Osteocyte (in vitro differentiated cells): ENCODE results near the gene ADAMTSL5. TPM values are rescaled to one million over a fixed set of nuclear protein-coding genes. Genes with fewer than 3 reads are reported as not detected.

ENCODE experiments used
- DNase-seq: peaks from one replicate; pipeline ENCODE4 v3.0.0; 2021; ENCODE audit warnings: mixed read lengths; ENCODE audit not compliant: unreplicated experiment; ENCODE audit errors: extremely low spot score
- H3K27ac Mint-ChIP-seq: one replicate; pipeline ENCODE4 v1.8.0; 2021; ENCODE audit warnings: mild to moderate bottlenecking, mixed read lengths; ENCODE audit not compliant: unreplicated experiment
- H3K27me3 Mint-ChIP-seq: one replicate; pipeline ENCODE4 v1.8.0; 2021; ENCODE audit warnings: mixed read lengths; ENCODE audit not compliant: unreplicated experiment
- H3K36me3 Mint-ChIP-seq: one replicate; pipeline ENCODE4 v1.8.0; 2021; ENCODE audit warnings: mixed read lengths; ENCODE audit not compliant: unreplicated experiment
- H3K4me1 Mint-ChIP-seq: one replicate; pipeline ENCODE4 v1.8.0; 2021; ENCODE audit warnings: mixed read lengths; ENCODE audit not compliant: unreplicated experiment
- H3K4me3 Mint-ChIP-seq: one replicate; pipeline ENCODE4 v1.8.0; 2021; ENCODE audit warnings: mild to moderate bottlenecking, moderate library complexity, mixed read lengths; ENCODE audit not compliant: unreplicated experiment
- H3K9me3 Mint-ChIP-seq: one replicate; pipeline ENCODE4 v1.8.0; 2021; ENCODE audit warnings: mixed read lengths; ENCODE audit not compliant: unreplicated experiment
- total RNA-seq: library from RNA; stranded (reverse); gene quantifications from 2 replicates; pipeline ENCODE4 v1.2.1, GENCODE V29; 2021
- TF ChIP-seq, protein P1 (sequence below): fragments of 200-600 bp; sonication (generic); IDR thresholded peaks from 2 replicates; pipeline ENCODE4 v1.5.0; 2021; ENCODE audit warnings: antibody characterized with exemption, mild to moderate bottlenecking, moderate library complexity

ADAMTSL5 gene
- total RNA-seq, 1 donor from 2014 or later, result 6.4 TPM

- Mint-ChIP-seq H3K27ac (no peak overlapping the region), H3K27me3 (peaks cover 9% of the 10 kb centered on the region), H3K9me3 (no peaks in the 10 kb centered on the region), H3K4me1 (peaks cover 2% of the 10 kb centered on the region), H3K4me3 (no peak overlapping the region), H3K36me3 (no peaks in the 10 kb centered on the region)
- TF ChIP-seq, protein P1, sequence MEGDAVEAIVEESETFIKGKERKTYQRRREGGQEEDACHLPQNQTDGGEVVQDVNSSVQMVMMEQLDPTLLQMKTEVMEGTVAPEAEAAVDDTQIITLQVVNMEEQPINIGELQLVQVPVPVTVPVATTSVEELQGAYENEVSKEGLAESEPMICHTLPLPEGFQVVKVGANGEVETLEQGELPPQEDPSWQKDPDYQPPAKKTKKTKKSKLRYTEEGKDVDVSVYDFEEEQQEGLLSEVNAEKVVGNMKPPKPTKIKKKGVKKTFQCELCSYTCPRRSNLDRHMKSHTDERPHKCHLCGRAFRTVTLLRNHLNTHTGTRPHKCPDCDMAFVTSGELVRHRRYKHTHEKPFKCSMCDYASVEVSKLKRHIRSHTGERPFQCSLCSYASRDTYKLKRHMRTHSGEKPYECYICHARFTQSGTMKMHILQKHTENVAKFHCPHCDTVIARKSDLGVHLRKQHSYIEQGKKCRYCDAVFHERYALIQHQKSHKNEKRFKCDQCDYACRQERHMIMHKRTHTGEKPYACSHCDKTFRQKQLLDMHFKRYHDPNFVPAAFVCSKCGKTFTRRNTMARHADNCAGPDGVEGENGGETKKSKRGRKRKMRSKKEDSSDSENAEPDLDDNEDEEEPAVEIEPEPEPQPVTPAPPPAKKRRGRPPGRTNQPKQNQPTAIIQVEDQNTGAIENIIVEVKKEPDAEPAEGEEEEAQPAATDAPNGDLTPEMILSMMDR, result no peak
- no peak for DNase-seq
Measured at GRCh38 chr19:1518471-1518870, 5.7 kb upstream of the ADAMTSL5 start.

DNA sequence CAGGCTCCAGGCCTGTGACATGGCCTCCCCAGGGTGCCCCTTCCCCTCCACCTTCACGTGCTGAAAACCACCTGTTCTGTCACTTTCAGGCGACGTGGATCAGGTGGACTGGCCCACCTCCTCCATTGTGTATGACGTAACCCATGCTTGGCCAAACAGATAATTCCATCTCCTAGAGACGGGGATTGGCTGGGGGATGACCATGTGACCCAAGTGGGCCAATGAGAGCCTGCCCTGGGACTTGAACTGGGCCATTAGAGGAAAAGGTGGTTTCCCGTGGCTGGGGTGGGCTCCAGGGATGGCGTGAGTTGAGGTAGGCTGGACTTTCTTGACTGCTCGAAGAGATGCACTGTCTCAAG, 3.6 kb upstream of the ADAMTSL5 start:
- Mint-ChIP-seq H3K9me3 (no peaks in the 10 kb centered on the region), H3K27me3 (peaks cover 3% of the 10 kb centered on the region), H3K36me3 (no peaks in the 10 kb centered on the region), H3K4me1 (peaks cover 9% of the 10 kb centered on the region), H3K27ac (no peak overlapping the region), H3K4me3 (no peak overlapping the region)
- DNase-seq, result no peak
- TF ChIP-seq, protein P1, result no peak

- TF ChIP-seq, protein P1, result no peak
- DNase-seq, result peak; percentile 82
- Mint-ChIP-seq H3K27me3 (peaks cover 3% of the 10 kb centered on the region), H3K36me3 (no peaks in the 10 kb centered on the region), H3K4me3 (no peak overlapping the region), H3K4me1 (peaks cover 9% of the 10 kb centered on the region), H3K27ac (no peak overlapping the region), H3K9me3 (no peaks in the 10 kb centered on the region)
Measured at GRCh38 chr19:1514986-1515721, 2.3 kb upstream of the ADAMTSL5 start.

- Mint-ChIP-seq H3K27me3 (peaks cover 3% of the 10 kb centered on the region), H3K36me3 (no peaks in the 10 kb centered on the region), H3K9me3 (no peaks in the 10 kb centered on the region), H3K27ac (no peak overlapping the region), H3K4me1 (peaks cover 14% of the 10 kb centered on the region), H3K4me3 (no peak overlapping the region)
- TF ChIP-seq, protein P1, result no peak
- peak; percentile 80 for DNase-seq
Measured at GRCh38 chr19:1514295-1514661, 1.5 kb upstream of the ADAMTSL5 start.

- Mint-ChIP-seq H3K27ac (no peak overlapping the region), H3K4me1 (peaks cover 14% of the 10 kb centered on the region), H3K36me3 (no peaks in the 10 kb centered on the region), H3K27me3 (peaks cover 3% of the 10 kb centered on the region), H3K9me3 (no peaks in the 10 kb centered on the region), H3K4me3 (peak overlapping the region; percentile 6)
- DNase-seq, result peak; percentile 84
- TF ChIP-seq, protein P1, result peak; percentile 68
Measured at GRCh38 chr19:1513499-1514294, 878 bp upstream of the ADAMTSL5 start.
